ENCODE data around the gene CASP9.

GRCh38 chr1:15456313-15456954, 67.6 kb downstream of the CASP9 start, which contains the start of gene CELA2A:
- TF ChIP-seq CTCF (IDR thresholded peaks at IDR 0.05) (no peak), POLR2AphosphoS5 (IDR thresholded peaks at IDR 0.05) (no peak), POLR2A (IDR thresholded peaks at IDR 0.05) (no peak)
